ENCODE data around the gene PGAM1.
A peak's percentile ranks its signal among the peaks of the same experiment; 100 is the strongest.

PGAM1 gene

DNA sequence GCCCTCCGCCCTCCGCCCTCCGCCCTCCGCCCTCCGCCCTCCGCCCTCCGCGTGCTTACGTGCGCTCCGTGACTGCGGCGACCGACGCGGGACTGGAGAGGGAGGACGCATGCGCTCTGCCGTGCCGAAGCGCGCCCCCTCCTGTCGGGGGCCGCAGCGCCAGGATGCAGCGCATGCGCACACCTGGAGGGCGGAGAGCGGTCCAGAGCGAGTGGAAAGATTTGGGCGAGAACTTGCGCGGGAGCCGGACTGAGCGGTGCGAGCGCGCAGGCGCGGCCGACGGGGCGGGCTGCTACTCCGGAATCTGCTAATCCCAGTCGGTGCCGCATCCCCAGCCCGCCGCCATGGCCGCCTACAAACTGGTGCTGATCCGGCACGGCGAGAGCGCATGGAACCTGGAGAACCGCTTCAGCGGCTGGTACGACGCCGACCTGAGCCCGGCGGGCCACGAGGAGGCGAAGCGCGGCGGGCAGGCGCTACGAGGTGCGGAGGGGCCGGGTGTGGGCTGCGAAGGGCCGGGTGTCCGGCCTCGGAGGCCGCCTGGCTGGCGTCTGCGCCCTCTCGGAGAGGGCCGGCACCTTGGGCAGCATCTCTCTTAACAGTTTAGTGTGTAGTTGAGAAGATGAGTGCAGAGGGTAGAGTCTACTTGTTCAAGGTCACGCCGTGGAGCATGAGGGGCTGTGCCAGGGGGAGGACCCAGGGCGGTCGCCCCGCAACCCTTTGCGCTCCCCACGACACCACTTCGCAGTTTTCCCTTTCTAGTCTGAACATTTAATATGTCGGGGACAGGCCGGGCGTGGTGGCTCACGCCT lies at the start of gene PGAM1:
PGAM1 (plus strand) TSS at position 228 of the 812 bp plus-strand sequence; CDS start at position 345, 117 bp downstream.
- TF ChIP-seq ZFX (IDR thresholded peaks at IDR 0.05) = peak; percentile 85
- TF ChIP-seq, protein P1, sequence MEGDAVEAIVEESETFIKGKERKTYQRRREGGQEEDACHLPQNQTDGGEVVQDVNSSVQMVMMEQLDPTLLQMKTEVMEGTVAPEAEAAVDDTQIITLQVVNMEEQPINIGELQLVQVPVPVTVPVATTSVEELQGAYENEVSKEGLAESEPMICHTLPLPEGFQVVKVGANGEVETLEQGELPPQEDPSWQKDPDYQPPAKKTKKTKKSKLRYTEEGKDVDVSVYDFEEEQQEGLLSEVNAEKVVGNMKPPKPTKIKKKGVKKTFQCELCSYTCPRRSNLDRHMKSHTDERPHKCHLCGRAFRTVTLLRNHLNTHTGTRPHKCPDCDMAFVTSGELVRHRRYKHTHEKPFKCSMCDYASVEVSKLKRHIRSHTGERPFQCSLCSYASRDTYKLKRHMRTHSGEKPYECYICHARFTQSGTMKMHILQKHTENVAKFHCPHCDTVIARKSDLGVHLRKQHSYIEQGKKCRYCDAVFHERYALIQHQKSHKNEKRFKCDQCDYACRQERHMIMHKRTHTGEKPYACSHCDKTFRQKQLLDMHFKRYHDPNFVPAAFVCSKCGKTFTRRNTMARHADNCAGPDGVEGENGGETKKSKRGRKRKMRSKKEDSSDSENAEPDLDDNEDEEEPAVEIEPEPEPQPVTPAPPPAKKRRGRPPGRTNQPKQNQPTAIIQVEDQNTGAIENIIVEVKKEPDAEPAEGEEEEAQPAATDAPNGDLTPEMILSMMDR (conservative IDR thresholded peaks at IDR 0.05) = peak; percentile 89
- peak within 1 kb of the TSS; percentile 99 for H3K27ac ChIP-seq

DNA sequence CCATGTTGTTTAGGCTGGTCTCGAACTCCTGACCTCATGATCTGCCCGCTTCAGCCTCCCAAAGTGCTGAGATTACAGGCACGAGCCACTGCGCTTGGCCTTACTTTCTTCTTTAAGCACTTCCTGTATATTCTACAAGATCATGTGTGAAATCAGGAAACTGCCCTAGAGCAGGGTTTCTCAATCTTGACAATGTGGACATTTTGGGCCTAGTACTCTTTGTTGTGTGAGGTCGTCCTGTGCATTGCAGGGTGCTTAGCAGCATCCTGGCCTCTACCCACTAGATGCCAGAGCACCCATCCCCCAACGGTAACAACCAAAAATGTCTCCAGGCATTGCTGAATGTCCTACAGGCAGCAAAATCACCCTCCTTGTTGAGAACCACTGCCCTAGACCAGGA lies 49.6 kb upstream of the PGAM1 start:
- no peak for TF ChIP-seq ZFX (IDR thresholded peaks at IDR 0.05)
- TF ChIP-seq, protein P1 (conservative IDR thresholded peaks at IDR 0.05) = no peak
- H3K27ac ChIP-seq = no peak overlapping the region

DNA sequence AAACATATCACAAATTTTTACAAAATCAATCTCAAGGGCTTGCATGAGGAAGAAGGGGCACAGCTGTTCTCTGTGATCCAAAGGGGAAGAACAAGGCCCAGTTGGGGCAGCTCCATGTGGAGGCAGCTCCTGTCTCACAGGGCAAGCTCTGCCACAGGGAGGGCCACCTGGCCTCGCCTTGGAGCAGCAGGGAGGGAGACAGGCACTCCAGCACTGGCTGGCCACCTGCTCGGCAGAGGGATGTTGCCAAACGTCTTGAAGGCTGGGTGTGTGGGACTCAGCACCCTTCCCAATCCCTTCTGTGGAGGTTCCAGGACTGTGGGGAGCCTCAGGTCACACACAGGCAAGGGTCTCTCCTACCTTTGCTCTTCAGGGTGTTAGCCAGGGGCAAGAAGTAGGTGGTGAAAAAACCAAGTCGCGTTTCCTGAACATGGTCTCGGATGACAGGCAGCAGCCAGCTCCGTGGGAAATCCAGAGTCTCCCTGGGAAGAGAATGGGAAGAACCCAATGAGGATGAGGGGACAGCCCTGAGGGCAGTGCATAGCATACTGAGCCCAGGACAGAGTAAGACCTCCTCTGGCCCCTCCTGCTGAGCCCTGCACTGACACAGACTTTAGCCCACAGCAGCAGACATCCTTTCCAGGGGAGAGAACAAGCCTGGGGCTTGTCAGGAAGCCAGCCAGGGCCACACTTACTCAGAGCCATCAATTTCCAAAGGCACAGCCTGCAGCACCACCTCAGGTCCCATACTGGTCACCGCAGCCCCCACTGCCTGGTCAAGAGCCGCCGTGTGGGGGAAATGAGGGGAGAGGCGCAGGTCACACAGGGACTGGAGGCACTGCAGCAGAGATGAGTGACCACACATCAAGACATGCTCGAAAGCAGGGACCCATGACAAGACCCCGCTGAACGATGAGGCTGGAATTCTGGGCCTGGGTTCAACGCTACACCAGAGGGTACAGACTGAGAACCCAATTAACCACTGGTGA lies 46.8 kb upstream of the PGAM1 start:
- TF ChIP-seq, protein P1 (conservative IDR thresholded peaks at IDR 0.05) = no peak
- TF ChIP-seq ZFX (IDR thresholded peaks at IDR 0.05) = no peak
- no peak overlapping the region for H3K27ac ChIP-seq

DNA sequence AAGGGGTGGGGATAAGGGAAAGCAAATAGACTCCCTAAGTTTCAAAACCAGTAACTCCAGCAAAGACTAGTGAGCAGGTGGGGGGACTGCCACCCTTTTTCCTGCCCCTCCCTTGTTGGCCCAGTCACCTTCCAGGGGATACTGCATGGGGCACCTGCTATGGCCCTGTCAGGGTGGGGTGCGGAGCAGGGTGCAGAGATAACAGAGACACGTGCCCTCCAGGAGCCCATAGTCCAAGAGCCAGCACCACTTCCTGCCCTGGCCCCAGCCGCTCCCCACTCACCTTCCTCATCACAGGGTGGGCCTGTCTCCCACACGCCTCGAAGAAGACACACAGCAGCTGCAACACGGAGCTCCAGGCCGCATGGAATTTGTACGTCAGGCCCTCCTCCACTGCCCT lies 45.5 kb upstream of the PGAM1 start:
- TF ChIP-seq, protein P1 (conservative IDR thresholded peaks at IDR 0.05) = no peak
- TF ChIP-seq ZFX (IDR thresholded peaks at IDR 0.05) = no peak
- H3K27ac ChIP-seq = no peak overlapping the region

DNA sequence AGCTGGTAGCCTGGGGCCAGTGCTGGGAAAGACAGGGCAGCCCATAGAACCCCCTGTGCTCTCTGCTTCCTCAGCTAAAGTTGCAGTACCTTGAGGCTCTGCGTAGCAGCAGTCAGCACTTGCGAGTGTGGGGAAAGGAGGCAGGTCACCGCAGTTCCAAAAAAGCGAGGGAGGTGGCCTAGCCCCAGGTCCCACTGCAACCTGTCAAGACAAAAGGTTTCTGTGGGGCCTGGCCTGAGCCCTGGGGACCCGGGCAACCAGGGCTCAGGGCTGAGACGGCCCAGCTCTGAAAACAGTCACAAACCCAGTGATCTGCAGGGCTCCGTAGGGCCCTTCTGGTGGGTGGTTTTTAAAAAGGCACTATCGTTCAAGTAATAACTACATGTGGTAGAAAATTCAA lies 44.4 kb upstream of the PGAM1 start:
- TF ChIP-seq, protein P1 (conservative IDR thresholded peaks at IDR 0.05) = no peak
- no peak for TF ChIP-seq ZFX (IDR thresholded peaks at IDR 0.05)
- H3K27ac ChIP-seq = no peak overlapping the region

DNA sequence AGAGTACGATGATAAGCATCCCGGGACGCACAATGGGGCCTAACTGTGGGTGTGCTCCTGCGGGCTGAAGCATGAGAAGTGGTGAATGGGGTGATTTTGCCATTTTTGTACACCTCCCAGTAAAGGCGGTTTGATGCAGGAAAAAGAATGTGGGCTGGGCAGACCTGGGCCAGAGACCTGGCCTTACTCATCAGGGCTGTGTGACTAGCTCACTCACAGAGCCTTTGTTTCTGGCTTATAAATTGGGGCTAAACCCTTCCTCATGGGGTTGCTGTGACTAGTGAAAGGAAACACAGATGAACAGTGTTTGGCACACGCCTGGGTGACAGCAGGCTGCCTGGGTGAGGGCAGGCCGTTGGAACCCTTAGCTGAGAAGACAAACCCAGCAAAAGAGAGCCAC lies 42.8 kb upstream of the PGAM1 start:
- TF ChIP-seq, protein P1 (conservative IDR thresholded peaks at IDR 0.05) = no peak
- TF ChIP-seq ZFX (IDR thresholded peaks at IDR 0.05) = no peak

More for the DNA sequence above, 42.8 kb upstream of the PGAM1 start:
- H3K27ac ChIP-seq = no peak overlapping the region

Measured in C4-2B (cell line).